Osteoblast (primary cell): ENCODE data around the gene SLC13A3. TPM values are rescaled to one million over a fixed set of nuclear protein-coding genes. Genes with fewer than 3 reads are reported as not detected.

Experiments used
- DNase-seq: peaks from one replicate; pipeline ENCODE4 v3.0.0; 2011; ENCODE audit warnings: low spot score, mixed read lengths; ENCODE audit not compliant: insufficient read length; ENCODE audit errors: missing footprints
- H2AFZ ChIP-seq: 2 replicates; pipeline ENCODE4 v1.6.0; 2011; ENCODE audit warnings: mild to moderate bottlenecking, low read length
- H3K27ac ChIP-seq: 2 replicates; pipeline ENCODE4 v1.5.1; 2011; ENCODE audit warnings: mild to moderate bottlenecking, low read depth, low read length, moderate library complexity
- H3K27me3 ChIP-seq: 2 replicates; pipeline ENCODE4 v1.6.0; 2012; ENCODE audit warnings: mild to moderate bottlenecking, control low read depth, inconsistent platforms, low read length, moderate library complexity; ENCODE audit not compliant: insufficient read depth
- H3K36me3 ChIP-seq: 2 replicates; pipeline ENCODE4 v1.5.1; 2011; ENCODE audit warnings: mild to moderate bottlenecking, low read length, control low read depth, moderate library complexity; ENCODE audit not compliant: insufficient read depth
- H3K4me1 ChIP-seq: 2 replicates; pipeline ENCODE4 v1.5.1; 2011; ENCODE audit warnings: mild to moderate bottlenecking, low read length, control low read depth, moderate library complexity; ENCODE audit not compliant: insufficient read depth
- H3K4me2 ChIP-seq: 2 replicates; pipeline ENCODE4 v1.6.0; 2011; ENCODE audit warnings: mild to moderate bottlenecking, low read length; ENCODE audit not compliant: insufficient read depth
- H3K4me3 ChIP-seq: fragments of 200-600 bp; sonication (generic); 3 replicates; pipeline ENCODE4 v1.5.1; 2012; ENCODE audit warnings: mild to moderate bottlenecking, low read length, inconsistent platforms; ENCODE audit not compliant: insufficient read depth
- H3K79me2 ChIP-seq: 2 replicates; pipeline ENCODE4 v1.6.0; 2012; ENCODE audit warnings: mild to moderate bottlenecking, low read length, control low read depth, inconsistent platforms; ENCODE audit not compliant: insufficient read depth
- H3K9me3 ChIP-seq: 2 replicates; pipeline ENCODE4 v1.5.1; 2011; ENCODE audit warnings: low read depth, low read length, control low read depth
- H4K20me1 ChIP-seq: 2 replicates; pipeline ENCODE4 v1.6.0; 2012; ENCODE audit warnings: mild to moderate bottlenecking, low read length, control low read depth; ENCODE audit not compliant: insufficient read depth
- CTCF ChIP-seq: IDR thresholded peaks from 2 replicates; pipeline ENCODE4 v1.5.1; 2011; ENCODE audit warnings: mild to moderate bottlenecking, low read depth, low read length, moderate library complexity; ENCODE audit errors: extremely low read depth
- total RNA-seq: library from RNA; depleted of rRNA; stranded (reverse); fragments of >200 nt; gene quantifications from 2 replicates; pipeline ENCODE4 v1.2.3, GENCODE V29; 2012

The SLC13A3 gene
- total RNA-seq, 1 donor, result 1.8 TPM

DNA sequence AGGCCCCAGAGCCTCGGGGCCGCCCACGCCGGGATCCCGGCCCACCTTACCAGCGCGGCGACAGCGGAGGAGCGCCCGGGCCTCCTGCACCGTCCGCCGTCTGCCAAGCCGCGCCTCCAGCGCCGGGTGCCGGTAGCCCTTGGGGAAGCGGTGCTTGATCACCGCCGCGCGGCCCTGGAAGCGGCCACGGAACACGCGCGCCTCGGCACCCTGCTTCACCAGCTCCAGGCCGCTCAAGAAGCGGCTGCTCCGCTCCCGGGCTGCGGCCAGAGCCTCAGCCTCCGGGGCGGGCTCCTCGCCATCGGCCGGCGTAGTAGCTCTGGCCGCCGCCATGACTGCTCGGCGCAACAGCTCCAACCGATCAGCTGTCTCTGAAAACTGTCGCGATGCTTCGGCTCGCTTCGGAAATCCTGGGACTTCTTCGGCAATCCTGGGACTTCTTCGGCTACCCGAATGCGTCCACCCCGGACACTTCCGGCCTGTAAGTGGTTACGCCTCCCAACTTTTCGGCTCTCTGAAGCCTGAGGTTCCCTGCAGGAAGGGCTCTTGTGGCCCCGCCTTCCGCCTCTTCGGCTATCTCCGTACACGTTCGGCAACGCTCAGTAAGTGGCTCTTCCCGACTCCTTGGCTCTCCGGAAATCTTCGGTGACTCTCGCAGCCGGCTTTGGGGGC, 38.0 kb upstream of the SLC13A3 start, which contains the start of gene TP53RK:
TSS of gene TP53RK (minus strand) at position 363 of the 672 bp plus-strand sequence. CDS start at position 333, 30 bp downstream.
- H3K4me3 ChIP-seq, result peak within 1 kb of the TSS; percentile 89

GRCh38 chr20:46688151-46689081, 37.2 kb upstream of the SLC13A3 start:
- Histone ChIP-seq H4K20me1 (peaks cover 20% of the 10 kb centered on the region), H3K79me2 (peaks cover 51% of the 10 kb centered on the region), H3K4me1 (peaks cover 21% of the 10 kb centered on the region), H3K36me3 (peaks cover 16% of the 10 kb centered on the region), H3K4me2 (peak overlapping the region; percentile 97), H3K9me3 (no peaks in the 10 kb centered on the region), H2AFZ (peak overlapping the region; percentile 87), H3K27me3 (no peaks in the 10 kb centered on the region), H3K4me3 (peak overlapping the region; percentile 89), H3K27ac (peak overlapping the region; percentile 80)
- DNase-seq, result peak; percentile 51
- no peak for TF ChIP-seq CTCF

More for the DNA sequence above, 38.0 kb upstream of the SLC13A3 start, which contains the start of gene TP53RK:
- no peak for TF ChIP-seq CTCF
- Histone ChIP-seq H3K4me2 (peak within 1 kb of the TSS; percentile 97), H3K27me3 (no peaks in the 10 kb centered on the region), H3K4me1 (peaks cover 21% of the 10 kb centered on the region), H2AFZ (peak within 1 kb of the TSS; percentile 87), H3K79me2 (peaks cover 43% of the 10 kb centered on the region), H3K27ac (peak within 1 kb of the TSS; percentile 80), H4K20me1 (peaks cover 20% of the 10 kb centered on the region), H3K9me3 (no peaks in the 10 kb centered on the region), H3K36me3 (peaks cover 16% of the 10 kb centered on the region)
- peak; percentile 97 for DNase-seq

DNA sequence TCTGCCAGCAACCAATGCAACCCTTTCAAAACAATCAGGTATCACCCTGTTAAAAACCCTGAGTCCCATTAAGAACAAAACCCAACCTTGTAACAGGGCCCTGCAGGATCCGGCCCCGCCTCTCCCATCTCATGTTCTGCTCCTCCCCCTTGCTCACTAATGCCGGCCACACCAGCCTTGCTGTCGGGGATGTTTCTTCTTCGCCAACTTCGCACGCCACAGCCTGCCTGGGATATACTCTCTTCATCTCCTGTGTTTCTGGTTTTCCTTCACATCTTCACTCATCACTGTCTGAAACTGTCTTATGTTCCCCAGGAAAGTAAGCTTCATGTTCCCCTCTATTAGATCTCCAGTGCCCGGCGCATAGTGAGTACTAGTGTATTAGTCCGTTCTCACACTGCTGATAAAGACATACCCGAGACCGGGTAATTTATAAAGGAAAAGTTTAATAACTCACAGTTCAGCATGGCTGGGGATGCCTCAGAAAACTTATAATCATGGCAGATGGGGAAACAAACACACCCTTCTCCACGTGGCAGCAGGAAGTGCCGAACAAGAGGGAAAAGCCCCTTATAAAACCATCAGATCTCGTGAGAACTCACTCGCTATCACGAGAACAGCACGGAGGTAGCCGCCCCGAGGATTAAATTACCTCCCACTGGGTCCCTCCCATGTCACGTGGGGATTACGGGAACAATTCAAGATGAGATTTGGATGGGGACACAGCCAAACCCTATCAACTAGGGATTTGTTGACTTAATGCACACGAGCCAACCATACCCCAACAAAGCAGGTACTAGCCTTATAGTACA, 32.9 kb upstream of the SLC13A3 start:
- Histone ChIP-seq H3K27me3 (no peaks in the 10 kb centered on the region), H3K79me2 (peaks cover 56% of the 10 kb centered on the region), H3K4me2 (peak overlapping the region; percentile 88), H3K4me1 (peaks cover 15% of the 10 kb centered on the region), H3K27ac (peak overlapping the region; percentile 82), H3K36me3 (peaks cover 22% of the 10 kb centered on the region), H3K9me3 (no peaks in the 10 kb centered on the region), H3K4me3 (peak overlapping the region; percentile 71), H4K20me1 (peaks cover 42% of the 10 kb centered on the region), H2AFZ (peak overlapping the region; percentile 78)
- no peak for TF ChIP-seq CTCF
- DNase-seq, result peak; percentile 82
